Activated T-helper 1 cell treated with anti-CD3 and anti-CD28 coated beads, Interleukin-2, amount 50 U/mL, for 16 hours (primary cell): ENCODE measurements around the gene TBC1D2B.
"Not testable (repeated sequence)": the region's sequence is repeated elsewhere in the genome, so short reads cannot be mapped to it uniquely, and the experiment has no call there.

Experiments used
- DNase-seq, 2 donors: peaks; one replicate each; pipeline ENCODE4 v3.0.0-alpha.2; 2020; ENCODE audit warnings: low read depth in 1 of 2, low spot score in 1 of 2

Gene TBC1D2B

GRCh38 chr15:78004919-78005634, 72.4 kb downstream of the TBC1D2B start:
- DNase-seq, result no peak

GRCh38 chr15:78004222-78004727, 73.2 kb downstream of the TBC1D2B start:
- DNase-seq, result no peak

GRCh38 chr15:78003539-78004008, 73.9 kb downstream of the TBC1D2B start:
- no peak for DNase-seq

GRCh38 chr15:78002996-78003395, 74.5 kb downstream of the TBC1D2B start:
- DNase-seq, result no peak

GRCh38 chr15:78001656-78002055, 75.9 kb downstream of the TBC1D2B start:
- no peak for DNase-seq

- no peak for DNase-seq
These were observed 76.6 kb downstream of the TBC1D2B start for GRCh38 chr15:78000927-78001249.

- peak; percentile 42 to 62 for DNase-seq
These were observed 77.2 kb downstream of the TBC1D2B start for GRCh38 chr15:78000091-78000926.

GRCh38 chr15:77999486-77999885, 78.0 kb downstream of the TBC1D2B start:
- DNase-seq, result no peak

GRCh38 chr15:77998592-77998991, 78.9 kb downstream of the TBC1D2B start:
- DNase-seq, result no peak

GRCh38 chr15:77997761-77998554, 79.6 kb downstream of the TBC1D2B start:
- DNase-seq, result not testable (repeated sequence)

GRCh38 chr15:77997221-77997620, 80.3 kb downstream of the TBC1D2B start:
- not testable (repeated sequence) for DNase-seq

GRCh38 chr15:77996713-77997171, 80.8 kb downstream of the TBC1D2B start:
- not testable (repeated sequence) for DNase-seq

GRCh38 chr15:77996226-77996625, 81.3 kb downstream of the TBC1D2B start:
- not testable (repeated sequence) for DNase-seq

GRCh38 chr15:77995537-77995918, 82.0 kb downstream of the TBC1D2B start:
- DNase-seq, result not testable (repeated sequence)

GRCh38 chr15:77994893-77995536, 82.5 kb downstream of the TBC1D2B start:
- DNase-seq, result not testable (repeated sequence)

- not testable (repeated sequence) for DNase-seq
These were observed 83.4 kb downstream of the TBC1D2B start for GRCh38 chr15:77993970-77994693.

- DNase-seq, result no peak
These were observed 84.1 kb downstream of the TBC1D2B start for GRCh38 chr15:77993374-77993911.

- DNase-seq, result no peak
These were observed 84.9 kb downstream of the TBC1D2B start for GRCh38 chr15:77992356-77993222.
